SK-N-SH (cell line): Measurements from ENCODE around the gene CD46.

ENCODE experiments used
- CHD2 ChIP-seq: fragments of 150-350 bp; IDR thresholded peaks from 2 replicates; pipeline ENCODE4 v1.6.1; 2018; ENCODE audit warnings: low read length; ENCODE audit not compliant: partially characterized antibody
- CTCF ChIP-seq: fragments of 200-600 bp; sonication (generic); IDR thresholded peaks from 2 replicates; pipeline ENCODE4 v1.6.1; 2017; ENCODE audit warnings: antibody characterized with exemption, mild to moderate bottlenecking, moderate library complexity
- JUND ChIP-seq: IDR thresholded peaks from 2 replicates; pipeline ENCODE4 v1.4.0; 2012
- MAX ChIP-seq: IDR thresholded peaks from 2 replicates; pipeline ENCODE4 v1.4.0; 2012; ENCODE audit warnings: low read depth
- TAF1 ChIP-seq: IDR thresholded peaks from 2 replicates; pipeline ENCODE4 v1.6.1; 2012; ENCODE audit warnings: low read depth, mild to moderate bottlenecking, low read length, moderate library complexity, borderline replicate concordance

GRCh38 chr1:207799989-207800648 lies 48.3 kb downstream of the CD46 start:
- TF ChIP-seq CHD2 (no peak), TAF1 (no peak), CTCF (no peak), JUND (no peak), MAX (no peak)
